ENCODE data around the gene LACC1.
A peak's percentile ranks its signal among the peaks of the same experiment; 100 is the strongest.

The LACC1 gene

DNA sequence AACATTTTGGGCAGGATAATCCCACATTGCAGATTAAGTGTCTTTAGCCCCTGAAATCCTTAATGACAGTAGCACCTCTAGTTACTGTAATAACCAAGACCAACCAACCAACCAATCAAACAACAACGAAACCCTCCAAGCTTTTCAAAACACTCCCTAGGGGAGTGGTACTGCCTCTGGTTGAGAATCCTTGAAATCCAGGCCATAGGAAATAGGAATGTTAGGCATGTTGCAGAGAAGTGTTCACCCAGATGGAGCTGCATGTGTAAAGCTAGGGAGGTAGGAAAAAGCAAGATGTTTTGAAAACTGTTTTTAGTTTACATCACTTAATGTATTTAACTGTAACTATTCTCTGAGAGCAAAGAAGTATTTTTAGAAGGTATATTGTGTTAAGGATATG is 4.5 kb downstream of the LACC1 start:
- H3K36me3 ChIP-seq (ENCODE audit: control insufficient read depth, insufficient read depth, low read length, severe bottlenecking) = peaks cover 29% of the 10 kb centered on the region
- H3K4me3 ChIP-seq (ENCODE audit: low read length) = no peak overlapping the region
- H3K9me3 ChIP-seq (ENCODE audit: control insufficient read depth, low read length) = no peaks in the 10 kb centered on the region
- H3K9ac ChIP-seq (ENCODE audit: low read length) = no peak overlapping the region
- H3K4me1 ChIP-seq (ENCODE audit: control insufficient read depth, insufficient read depth, low read length) = peaks cover 20% of the 10 kb centered on the region
- no peak for DNase-seq (ENCODE audit: low read depth)
- H3K27me3 ChIP-seq (replicated peaks; ENCODE audit: control insufficient read depth, insufficient read depth, low read length) = no peaks in the 10 kb centered on the region

DNA sequence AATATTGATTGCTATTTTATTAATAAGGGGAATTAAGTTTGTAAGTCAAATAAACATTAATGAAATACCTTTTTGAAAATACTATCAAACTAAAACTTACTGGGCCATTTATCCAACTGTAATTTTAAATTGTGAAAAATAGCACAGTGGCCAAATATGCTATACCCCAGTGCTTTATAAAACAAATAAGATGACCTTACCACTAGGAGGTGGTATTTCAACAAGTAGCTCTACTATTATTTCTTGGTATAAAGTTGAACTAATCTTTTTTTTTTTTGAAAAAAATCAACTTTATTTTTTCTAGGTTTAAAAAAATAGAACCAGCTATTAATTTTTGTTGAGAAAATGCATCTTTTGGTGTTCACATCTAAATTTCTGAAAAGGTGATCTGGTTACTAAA is 14.7 kb downstream of the LACC1 start:
- H3K27me3 ChIP-seq (replicated peaks; ENCODE audit: control insufficient read depth, insufficient read depth, low read length) = no peaks in the 10 kb centered on the region
- no peaks in the 10 kb centered on the region for H3K9me3 ChIP-seq (ENCODE audit: control insufficient read depth, low read length)
- H3K36me3 ChIP-seq (ENCODE audit: control insufficient read depth, insufficient read depth, low read length, severe bottlenecking) = peaks cover 36% of the 10 kb centered on the region
- H3K4me3 ChIP-seq (ENCODE audit: low read length) = no peak overlapping the region
- DNase-seq (ENCODE audit: low read depth) = no peak
- no peaks in the 10 kb centered on the region for H3K4me1 ChIP-seq (ENCODE audit: control insufficient read depth, insufficient read depth, low read length)
- H3K9ac ChIP-seq (ENCODE audit: low read length) = no peak overlapping the region

DNA sequence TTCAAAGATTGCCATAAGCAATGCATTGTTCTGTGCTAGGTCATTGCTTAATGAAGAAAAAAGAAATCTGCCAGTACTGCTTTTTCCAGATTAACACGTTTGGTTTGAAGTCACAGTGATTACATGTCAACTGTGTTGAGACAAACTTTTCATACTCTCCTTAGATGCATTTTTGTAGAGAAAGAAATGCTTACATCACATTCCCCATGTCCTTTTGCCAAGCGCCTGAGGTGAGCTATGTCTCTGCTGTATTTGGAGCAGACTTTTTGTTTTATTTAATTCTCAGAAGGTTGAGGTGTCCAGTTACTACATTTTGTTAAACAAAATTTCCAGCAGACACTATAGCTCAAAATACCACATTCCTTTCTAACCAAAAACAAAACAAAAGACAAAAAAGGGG is 16.2 kb downstream of the LACC1 start:
- peak; percentile 66 for DNase-seq (ENCODE audit: low read depth)
- Histone ChIP-seq H3K9me3 (ENCODE audit: control insufficient read depth, low read length) (no peaks in the 10 kb centered on the region), H3K4me3 (ENCODE audit: low read length) (no peak overlapping the region), H3K4me1 (ENCODE audit: control insufficient read depth, insufficient read depth, low read length) (no peaks in the 10 kb centered on the region), H3K9ac (ENCODE audit: low read length) (no peak overlapping the region), H3K27me3 (replicated peaks; ENCODE audit: control insufficient read depth, insufficient read depth, low read length) (no peaks in the 10 kb centered on the region), H3K36me3 (ENCODE audit: control insufficient read depth, insufficient read depth, low read length, severe bottlenecking) (peaks cover 21% of the 10 kb centered on the region)

DNA sequence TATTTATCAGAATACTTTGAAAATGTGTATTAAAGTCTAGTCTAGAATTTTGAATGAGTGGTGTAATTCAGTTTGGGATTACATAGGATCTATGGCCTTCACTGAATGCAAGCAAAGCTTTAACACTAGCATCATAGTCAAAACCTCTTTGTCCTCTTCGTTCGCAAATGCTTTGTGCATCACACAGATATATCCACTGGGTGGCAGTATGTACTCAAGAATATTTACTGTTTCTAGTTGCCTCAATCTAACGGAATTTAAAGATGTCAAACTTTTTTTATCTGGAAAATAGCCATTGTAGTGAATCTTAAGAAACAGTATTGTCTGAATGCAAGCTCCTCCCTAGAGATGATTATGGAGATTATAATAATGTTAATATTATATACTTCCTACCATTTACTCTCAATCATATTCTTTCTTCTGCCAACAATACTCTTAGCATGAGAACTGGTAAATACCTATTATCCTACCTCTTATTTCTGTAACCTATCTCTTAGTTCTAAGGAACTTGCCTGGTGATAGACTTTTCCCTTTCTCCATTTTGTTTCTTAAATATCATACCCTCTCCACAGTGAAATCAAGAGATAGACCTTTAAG is 25.8 kb downstream of the LACC1 start:
- Histone ChIP-seq H3K36me3 (ENCODE audit: control insufficient read depth, insufficient read depth, low read length, severe bottlenecking) (no peaks in the 10 kb centered on the region), H3K4me1 (ENCODE audit: control insufficient read depth, insufficient read depth, low read length) (peaks cover 10% of the 10 kb centered on the region), H3K27me3 (replicated peaks; ENCODE audit: control insufficient read depth, insufficient read depth, low read length) (no peaks in the 10 kb centered on the region), H3K4me3 (ENCODE audit: low read length) (no peak overlapping the region), H3K9me3 (ENCODE audit: control insufficient read depth, low read length) (no peaks in the 10 kb centered on the region), H3K9ac (ENCODE audit: low read length) (no peak overlapping the region)
- DNase-seq (ENCODE audit: low read depth) = peak; percentile 93

DNA sequence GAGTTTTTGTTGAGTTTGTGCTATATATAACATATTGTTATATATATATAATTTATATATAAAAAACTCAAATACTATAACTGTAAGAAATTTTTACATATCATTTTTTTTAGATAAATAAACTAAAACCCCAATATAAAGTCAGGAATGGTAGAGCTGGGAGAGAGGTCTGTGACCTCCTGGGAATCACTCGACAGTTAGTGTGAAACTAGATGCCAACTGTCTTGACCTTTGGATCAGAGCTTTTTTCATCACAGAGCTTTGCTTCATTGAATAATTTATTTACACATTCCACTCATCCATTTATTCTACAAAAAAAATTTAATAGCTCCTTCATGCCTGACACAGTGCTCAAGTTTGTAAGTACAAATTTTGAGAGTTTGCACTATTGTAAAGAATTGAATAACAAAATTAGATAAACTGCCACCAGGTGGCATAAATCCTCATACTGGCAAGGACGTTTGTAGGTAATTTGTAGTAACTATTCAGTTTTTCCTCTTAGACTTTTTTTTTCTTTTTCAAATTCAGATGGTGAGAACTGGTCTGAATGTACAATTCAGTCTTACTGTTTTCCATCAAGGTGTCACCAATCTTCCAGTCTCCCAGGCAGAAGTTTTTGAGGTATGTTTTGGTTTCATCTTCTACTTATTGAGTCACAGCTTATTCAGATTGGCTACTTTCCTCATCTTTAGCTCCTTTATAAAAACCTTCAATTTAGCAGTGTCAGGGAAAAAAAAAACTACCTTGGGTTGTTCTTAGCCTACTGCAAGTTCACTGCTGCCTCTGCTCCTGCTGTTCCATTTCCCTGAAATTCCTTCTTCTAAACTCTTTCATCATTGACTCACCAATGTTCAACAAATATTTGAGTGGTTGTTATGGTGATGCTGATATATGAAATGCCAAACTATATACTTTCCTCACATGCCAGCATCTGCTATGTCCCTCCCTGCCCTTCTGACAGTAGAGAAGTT is 28.7 kb downstream of the LACC1 start:
- no peaks in the 10 kb centered on the region for H3K27me3 ChIP-seq (replicated peaks; ENCODE audit: control insufficient read depth, insufficient read depth, low read length)
- DNase-seq (ENCODE audit: low read depth) = peak; percentile 80
- no peak overlapping the region for H3K9ac ChIP-seq (ENCODE audit: low read length)

DNA sequence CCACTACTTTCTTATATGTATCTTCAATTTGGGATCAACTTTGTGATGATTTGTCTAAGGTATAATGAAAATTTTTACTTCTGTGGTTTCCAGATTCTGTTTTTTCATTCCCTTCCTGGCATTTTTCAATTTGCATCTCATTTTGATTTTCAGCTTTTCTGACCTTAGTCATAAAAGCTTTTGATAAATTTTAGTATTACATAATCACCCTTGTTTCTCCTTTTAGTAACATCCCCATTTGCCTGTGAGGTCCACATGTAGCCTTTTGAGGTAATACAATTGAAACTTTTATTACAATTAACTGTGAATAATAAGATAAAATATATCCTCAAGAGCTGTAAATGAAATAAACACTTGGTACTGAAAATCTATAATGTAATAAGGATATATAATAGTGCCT is 31.2 kb downstream of the LACC1 start:
- H3K36me3 ChIP-seq (ENCODE audit: control insufficient read depth, insufficient read depth, low read length, severe bottlenecking) = no peaks in the 10 kb centered on the region
- no peak for DNase-seq (ENCODE audit: low read depth)
- H3K27me3 ChIP-seq (replicated peaks; ENCODE audit: control insufficient read depth, insufficient read depth, low read length) = no peaks in the 10 kb centered on the region
- H3K9ac ChIP-seq (ENCODE audit: low read length) = no peak overlapping the region
- H3K9me3 ChIP-seq (ENCODE audit: control insufficient read depth, low read length) = no peaks in the 10 kb centered on the region
- peaks cover 11% of the 10 kb centered on the region for H3K4me1 ChIP-seq (ENCODE audit: control insufficient read depth, insufficient read depth, low read length)
- no peak overlapping the region for H3K4me3 ChIP-seq (ENCODE audit: low read length)

More for the DNA sequence above, 28.7 kb downstream of the LACC1 start:
- peaks cover 10% of the 10 kb centered on the region for H3K4me1 ChIP-seq (ENCODE audit: control insufficient read depth, insufficient read depth, low read length)
- H3K4me3 ChIP-seq (ENCODE audit: low read length) = no peak overlapping the region
- no peaks in the 10 kb centered on the region for H3K9me3 ChIP-seq (ENCODE audit: control insufficient read depth, low read length)
- H3K36me3 ChIP-seq (ENCODE audit: control insufficient read depth, insufficient read depth, low read length, severe bottlenecking) = no peaks in the 10 kb centered on the region

DNA sequence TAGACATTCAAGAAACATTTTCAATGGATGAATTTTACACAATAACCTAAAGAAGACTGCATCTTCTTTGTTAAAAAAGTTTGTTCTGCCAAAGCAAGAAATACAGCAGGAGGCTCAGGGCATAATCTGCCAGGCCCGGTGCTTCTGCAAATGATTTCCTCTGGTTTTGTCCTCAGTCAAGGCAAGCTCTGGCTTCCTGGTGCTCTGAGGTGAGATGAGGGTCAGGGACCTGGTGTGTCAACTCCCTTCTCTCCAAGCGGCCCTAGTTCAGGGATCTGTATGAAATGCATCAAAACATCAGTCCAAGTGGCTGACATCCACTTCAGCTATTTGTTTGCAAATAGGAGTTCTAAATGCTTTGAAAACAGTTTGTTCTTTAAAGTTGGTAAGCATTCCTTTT is 31.6 kb downstream of the LACC1 start:
- no peaks in the 10 kb centered on the region for H3K27me3 ChIP-seq (replicated peaks; ENCODE audit: control insufficient read depth, insufficient read depth, low read length)
- peaks cover 9% of the 10 kb centered on the region for H3K4me1 ChIP-seq (ENCODE audit: control insufficient read depth, insufficient read depth, low read length)
- no peak overlapping the region for H3K9ac ChIP-seq (ENCODE audit: low read length)
- DNase-seq (ENCODE audit: low read depth) = no peak
- no peaks in the 10 kb centered on the region for H3K36me3 ChIP-seq (ENCODE audit: control insufficient read depth, insufficient read depth, low read length, severe bottlenecking)
- H3K4me3 ChIP-seq (ENCODE audit: low read length) = no peak overlapping the region
- H3K9me3 ChIP-seq (ENCODE audit: control insufficient read depth, low read length) = no peaks in the 10 kb centered on the region

DNA sequence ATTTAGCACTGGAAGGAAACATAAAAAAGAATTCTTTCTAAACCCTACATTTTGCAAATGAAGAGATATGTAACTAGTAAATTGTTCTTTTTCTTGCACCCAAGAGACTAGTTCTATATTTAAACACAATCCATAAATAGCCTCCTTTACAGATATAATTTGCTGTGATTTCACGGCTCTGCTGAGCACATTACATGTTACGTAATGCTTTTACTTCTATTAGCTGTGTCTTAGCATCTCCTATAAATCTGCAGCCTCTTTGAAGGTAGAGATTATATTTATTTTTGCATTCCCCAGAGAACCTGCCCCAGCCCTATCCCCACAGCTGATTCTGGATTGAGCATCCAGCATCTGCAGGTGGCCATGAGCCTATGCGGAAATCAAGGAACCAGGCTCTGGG is 32.2 kb downstream of the LACC1 start:
- H3K4me1 ChIP-seq (ENCODE audit: control insufficient read depth, insufficient read depth, low read length) = peaks cover 9% of the 10 kb centered on the region
- no peak overlapping the region for H3K9ac ChIP-seq (ENCODE audit: low read length)
- H3K27me3 ChIP-seq (replicated peaks; ENCODE audit: control insufficient read depth, insufficient read depth, low read length) = no peaks in the 10 kb centered on the region
- no peaks in the 10 kb centered on the region for H3K9me3 ChIP-seq (ENCODE audit: control insufficient read depth, low read length)
- no peaks in the 10 kb centered on the region for H3K36me3 ChIP-seq (ENCODE audit: control insufficient read depth, insufficient read depth, low read length, severe bottlenecking)
- H3K4me3 ChIP-seq (ENCODE audit: low read length) = no peak overlapping the region
- no peak for DNase-seq (ENCODE audit: low read depth)

DNA sequence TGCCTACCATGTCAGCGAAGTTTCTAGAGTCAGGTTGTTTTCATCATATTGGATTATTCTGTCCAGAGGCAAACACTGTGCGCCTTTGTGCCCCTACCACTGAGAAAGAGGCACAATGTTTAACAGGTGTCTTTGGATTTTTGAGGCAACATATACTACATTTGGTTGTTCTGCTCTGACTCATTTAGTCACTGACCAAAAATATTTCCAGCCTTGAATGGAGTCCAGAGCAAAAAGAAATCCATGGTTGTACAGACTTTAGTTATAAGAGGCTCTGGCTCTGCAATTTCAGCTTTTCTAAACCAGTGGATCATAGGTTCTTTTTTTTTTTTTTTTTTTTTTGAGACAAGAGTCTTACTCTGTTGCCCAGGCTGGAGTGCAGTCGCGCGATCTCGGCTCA is 35.7 kb downstream of the LACC1 start:
- peak; percentile 50 for DNase-seq (ENCODE audit: low read depth)
- Histone ChIP-seq H3K36me3 (ENCODE audit: control insufficient read depth, insufficient read depth, low read length, severe bottlenecking) (no peaks in the 10 kb centered on the region), H3K27me3 (replicated peaks; ENCODE audit: control insufficient read depth, insufficient read depth, low read length) (no peaks in the 10 kb centered on the region), H3K4me1 (ENCODE audit: control insufficient read depth, insufficient read depth, low read length) (peaks cover 5% of the 10 kb centered on the region), H3K4me3 (ENCODE audit: low read length) (no peak overlapping the region), H3K9ac (ENCODE audit: low read length) (no peak overlapping the region), H3K9me3 (ENCODE audit: control insufficient read depth, low read length) (no peaks in the 10 kb centered on the region)

DNA sequence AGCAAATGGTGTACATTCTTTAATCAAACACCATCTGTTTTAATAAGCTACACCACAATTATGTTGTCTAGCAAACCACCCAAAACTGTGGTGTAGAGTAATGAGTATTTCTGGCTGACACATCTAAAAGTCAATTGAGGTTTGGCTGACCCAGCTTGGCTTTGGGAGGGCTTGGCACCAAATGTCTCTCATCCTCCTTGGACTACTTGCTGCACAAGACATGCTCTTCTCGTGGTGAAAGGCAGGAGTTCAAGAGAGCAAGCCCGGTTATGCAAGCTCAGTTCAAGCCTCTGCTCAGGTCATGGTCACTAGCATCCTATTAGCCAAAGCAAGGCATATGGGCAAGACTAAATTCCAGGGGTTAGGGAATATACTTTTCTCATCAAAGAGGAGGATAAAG is 37.1 kb downstream of the LACC1 start:
- Histone ChIP-seq H3K9me3 (ENCODE audit: control insufficient read depth, low read length) (no peaks in the 10 kb centered on the region), H3K9ac (ENCODE audit: low read length) (no peak overlapping the region)

DNA sequence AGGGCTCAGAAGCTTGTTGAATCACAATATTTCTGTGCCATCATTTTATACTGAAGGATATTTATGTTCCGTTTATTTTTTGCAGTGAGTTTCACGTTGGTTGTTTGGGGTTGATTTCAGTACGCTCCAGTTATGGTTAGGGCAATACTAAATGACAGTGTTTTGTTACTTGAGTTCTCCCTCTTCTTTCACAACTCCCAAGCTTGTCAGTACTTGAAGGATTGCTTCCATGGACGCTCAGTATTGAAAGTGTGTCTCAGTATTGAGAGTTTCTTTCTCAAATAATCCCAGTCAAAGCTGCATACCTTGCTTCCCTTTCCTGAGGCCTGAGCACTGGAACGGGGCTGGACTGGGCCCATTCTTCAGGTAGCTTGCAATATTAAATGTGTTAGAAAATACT is 38.9 kb downstream of the LACC1 start:
- Histone ChIP-seq H3K4me1 (ENCODE audit: control insufficient read depth, insufficient read depth, low read length) (peaks cover 5% of the 10 kb centered on the region), H3K9me3 (ENCODE audit: control insufficient read depth, low read length) (no peaks in the 10 kb centered on the region), H3K27me3 (replicated peaks; ENCODE audit: control insufficient read depth, insufficient read depth, low read length) (no peaks in the 10 kb centered on the region), H3K9ac (ENCODE audit: low read length) (no peak overlapping the region), H3K4me3 (ENCODE audit: low read length) (no peak overlapping the region), H3K36me3 (ENCODE audit: control insufficient read depth, insufficient read depth, low read length, severe bottlenecking) (no peaks in the 10 kb centered on the region)
- DNase-seq (ENCODE audit: low read depth) = no peak

More for the DNA sequence above, 37.1 kb downstream of the LACC1 start:
- Histone ChIP-seq H3K4me3 (ENCODE audit: low read length) (no peak overlapping the region), H3K27me3 (replicated peaks; ENCODE audit: control insufficient read depth, insufficient read depth, low read length) (no peaks in the 10 kb centered on the region), H3K36me3 (ENCODE audit: control insufficient read depth, insufficient read depth, low read length, severe bottlenecking) (no peaks in the 10 kb centered on the region), H3K4me1 (ENCODE audit: control insufficient read depth, insufficient read depth, low read length) (peaks cover 5% of the 10 kb centered on the region)
- DNase-seq (ENCODE audit: low read depth) = no peak

Data from adipocyte (in vitro differentiated cells).